ENCODE results near the gene BTBD16. TPM values are rescaled to one million over a fixed set of nuclear protein-coding genes. Genes with fewer than 3 reads are reported as not detected.

BTBD16 gene
- total and polyA plus RNA-seq, 2 donors (not counting 1 experiment from before 2014, with no cell fraction given) = not detected

DNA sequence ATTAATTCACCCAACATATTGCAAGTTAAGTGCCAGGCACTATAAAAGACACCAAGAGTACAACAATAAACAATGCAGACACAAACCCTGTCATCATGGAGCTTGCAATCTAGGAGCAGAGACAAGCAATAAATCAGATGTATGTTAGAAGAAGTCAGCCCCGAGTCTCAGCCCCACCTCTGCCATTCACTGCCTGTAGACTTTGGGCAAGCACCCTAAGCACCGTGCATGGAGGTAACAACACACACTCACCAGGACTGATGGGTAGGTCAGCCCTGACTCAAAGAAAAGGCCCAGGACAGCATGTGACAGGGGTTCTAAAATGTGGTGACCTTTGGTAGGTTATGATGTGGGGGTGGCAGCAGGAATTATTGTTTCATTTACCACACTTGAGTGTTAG, 54.1 kb downstream of the BTBD16 start:
- Histone ChIP-seq H3K27me3 (replicated peaks in 1 of 4; ENCODE audit: control extremely low read depth in 1 of 4, control insufficient read depth in 3 of 4, insufficient read depth in 4 of 4, low read length in 3 of 4) (peaks cover 0 to 4% (median 0%) of the 10 kb centered on the region in 4 experiments), H2AFZ (ENCODE audit: insufficient read depth, low read depth, low read length, poor library complexity, severe bottlenecking) (no peak overlapping the region), H3K36me3 (replicated peaks in 1 of 2; ENCODE audit: control extremely low read depth in 1 of 2, control insufficient read depth in 1 of 2, extremely low read depth in 1 of 2, insufficient read depth in 2 of 2, low read length in 1 of 2) (no peaks in the 10 kb centered on the region), H3K27ac (ENCODE audit: low read length in 2 of 2) (no peak overlapping the region), H3K4me3 (ENCODE audit: control extremely low read depth in 1 of 5, extremely low read depth in 1 of 5, insufficient read depth in 1 of 5, low read depth in 2 of 5, low read length in 4 of 5) (no peak overlapping the region), H3K9ac (ENCODE audit: low read length) (no peak overlapping the region), H3K79me2 (ENCODE audit: control insufficient read depth, insufficient read depth, low read length) (no peaks in the 10 kb centered on the region), H3K4me2 (replicated peaks; ENCODE audit: low read depth, low read length, poor library complexity, severe bottlenecking) (no peak overlapping the region), H3K4me1 (ENCODE audit: control insufficient read depth in 2 of 2, insufficient read depth in 2 of 2, low read length in 2 of 2) (peaks cover 18 to 29% of the 10 kb centered on the region in 2 donors), H3K9me3 (ENCODE audit: control extremely low read depth in 1 of 3, control insufficient read depth in 2 of 3, insufficient read depth in 1 of 3, low read length in 2 of 3) (peaks cover 0 to 1% (median 0%) of the 10 kb centered on the region in 3 donors), H4K20me1 (ENCODE audit: control insufficient read depth, insufficient read depth, low read length, poor library complexity, severe bottlenecking) (no peaks in the 10 kb centered on the region)
- 100% methylated on average over 2 of the region's 2 CpGs for WGBS (ENCODE audit: insufficient coverage)
- ChIA-PET POLR2A (no interaction called here), CTCF (no interaction called here)
- intact Hi-C loops (cut with micrococcal nuclease) = no loop called here
- peaks cover 40% of the 10 kb centered on the region for H3K27me3 Mint-ChIP-seq
- no peak overlapping the region for H3K4me3 Mint-ChIP-seq
- peaks cover 3% of the 10 kb centered on the region for H3K9me3 Mint-ChIP-seq (ENCODE audit: insufficient read depth)
- no peak overlapping the region for H3K27ac Mint-ChIP-seq
- no peak for DNase-seq
- H3K4me1 Mint-ChIP-seq = peaks cover 17% of the 10 kb centered on the region
- ATAC-seq (ENCODE audit: low read depth) = no peak
- no peak for TF ChIP-seq EZH2 (IDR thresholded peaks at IDR 0.05; ENCODE audit: borderline replicate concordance, insufficient read depth, low read depth, low read length, poor library complexity, severe bottlenecking)
- TF ChIP-seq, protein P1, sequence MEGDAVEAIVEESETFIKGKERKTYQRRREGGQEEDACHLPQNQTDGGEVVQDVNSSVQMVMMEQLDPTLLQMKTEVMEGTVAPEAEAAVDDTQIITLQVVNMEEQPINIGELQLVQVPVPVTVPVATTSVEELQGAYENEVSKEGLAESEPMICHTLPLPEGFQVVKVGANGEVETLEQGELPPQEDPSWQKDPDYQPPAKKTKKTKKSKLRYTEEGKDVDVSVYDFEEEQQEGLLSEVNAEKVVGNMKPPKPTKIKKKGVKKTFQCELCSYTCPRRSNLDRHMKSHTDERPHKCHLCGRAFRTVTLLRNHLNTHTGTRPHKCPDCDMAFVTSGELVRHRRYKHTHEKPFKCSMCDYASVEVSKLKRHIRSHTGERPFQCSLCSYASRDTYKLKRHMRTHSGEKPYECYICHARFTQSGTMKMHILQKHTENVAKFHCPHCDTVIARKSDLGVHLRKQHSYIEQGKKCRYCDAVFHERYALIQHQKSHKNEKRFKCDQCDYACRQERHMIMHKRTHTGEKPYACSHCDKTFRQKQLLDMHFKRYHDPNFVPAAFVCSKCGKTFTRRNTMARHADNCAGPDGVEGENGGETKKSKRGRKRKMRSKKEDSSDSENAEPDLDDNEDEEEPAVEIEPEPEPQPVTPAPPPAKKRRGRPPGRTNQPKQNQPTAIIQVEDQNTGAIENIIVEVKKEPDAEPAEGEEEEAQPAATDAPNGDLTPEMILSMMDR (IDR thresholded peaks at IDR 0.05) = no peak

DNA sequence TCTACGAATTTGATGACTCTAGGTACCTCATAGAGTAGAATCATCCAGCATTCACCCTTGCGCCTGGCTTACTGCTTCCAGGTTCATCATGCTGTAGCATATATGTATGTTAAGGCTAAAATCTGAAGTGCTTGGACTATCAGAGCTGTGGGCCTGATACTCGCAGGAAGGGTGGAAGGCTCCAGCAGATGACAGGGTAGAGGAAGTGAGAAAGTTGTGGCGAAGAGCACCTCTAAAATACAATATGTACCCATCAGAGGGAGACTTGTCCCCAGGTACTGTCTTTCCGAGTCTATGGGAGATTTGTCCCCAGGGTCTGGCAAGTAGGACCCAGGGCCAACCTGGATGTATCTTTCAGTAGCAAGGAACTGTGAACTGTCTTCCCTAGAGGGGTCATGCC, 55.3 kb downstream of the BTBD16 start:
- Histone ChIP-seq H4K20me1 (ENCODE audit: control insufficient read depth, insufficient read depth, low read length, poor library complexity, severe bottlenecking) (no peaks in the 10 kb centered on the region), H3K27me3 (replicated peaks in 1 of 4; ENCODE audit: control extremely low read depth in 1 of 4, control insufficient read depth in 3 of 4, insufficient read depth in 4 of 4, low read length in 3 of 4) (peaks cover 0 to 4% (median 2%) of the 10 kb centered on the region in 4 experiments), H2AFZ (ENCODE audit: insufficient read depth, low read depth, low read length, poor library complexity, severe bottlenecking) (no peak overlapping the region), H3K4me1 (ENCODE audit: control insufficient read depth in 2 of 2, insufficient read depth in 2 of 2, low read length in 2 of 2) (peaks cover 18 to 29% of the 10 kb centered on the region in 2 donors), H3K27ac (ENCODE audit: low read length in 2 of 2) (no peak overlapping the region), H3K9ac (ENCODE audit: low read length) (no peak overlapping the region), H3K4me2 (replicated peaks; ENCODE audit: low read depth, low read length, poor library complexity, severe bottlenecking) (no peak overlapping the region), H3K4me3 (ENCODE audit: control extremely low read depth in 1 of 5, extremely low read depth in 1 of 5, insufficient read depth in 1 of 5, low read depth in 2 of 5, low read length in 4 of 5) (no peak overlapping the region), H3K36me3 (replicated peaks in 1 of 2; ENCODE audit: control extremely low read depth in 1 of 2, control insufficient read depth in 1 of 2, extremely low read depth in 1 of 2, insufficient read depth in 2 of 2, low read length in 1 of 2) (no peaks in the 10 kb centered on the region), H3K9me3 (ENCODE audit: control extremely low read depth in 1 of 3, control insufficient read depth in 2 of 3, insufficient read depth in 1 of 3, low read length in 2 of 3) (no peaks in the 10 kb centered on the region), H3K79me2 (ENCODE audit: control insufficient read depth, insufficient read depth, low read length) (no peaks in the 10 kb centered on the region)
- DNase-seq = no peak
- H3K27ac Mint-ChIP-seq = no peak overlapping the region
- TF ChIP-seq, protein P1 (IDR thresholded peaks at IDR 0.05) = no peak
- no peak for TF ChIP-seq EZH2 (IDR thresholded peaks at IDR 0.05; ENCODE audit: borderline replicate concordance, insufficient read depth, low read depth, low read length, poor library complexity, severe bottlenecking)
- no peaks in the 10 kb centered on the region for H3K9me3 Mint-ChIP-seq (ENCODE audit: insufficient read depth)
- peaks cover 17% of the 10 kb centered on the region for H3K4me1 Mint-ChIP-seq
- no peak overlapping the region for H3K4me3 Mint-ChIP-seq
- H3K27me3 Mint-ChIP-seq = peaks cover 47% of the 10 kb centered on the region
- peak; percentile 31 for ATAC-seq (ENCODE audit: low read depth)
- ChIA-PET POLR2A (no interaction called here), CTCF (no interaction called here)
- intact Hi-C loops (cut with micrococcal nuclease) = no loop called here
- WGBS (ENCODE audit: insufficient coverage) = 14% methylated on average over 1 of the region's 5 CpGs

Data from B cell (primary cell).